ENCODE data around the gene CRABP2.

CRABP2 gene

GRCh38 chr1:156742801-156743200 lies 37.4 kb upstream of the CRABP2 start:
- no peak for DNase-seq (ENCODE audit: low read depth, low spot score)
- peak overlapping the region; percentile 76 for H3K27ac ChIP-seq

- H3K27ac ChIP-seq: peak overlapping the region; percentile 76
Measured at GRCh38 chr1:156742017-156742416, 36.6 kb upstream of the CRABP2 start.

GRCh38 chr1:156741481-156741983 lies 36.1 kb upstream of the CRABP2 start:
- no peak for DNase-seq (ENCODE audit: low read depth, low spot score)
- H3K27ac ChIP-seq: peak overlapping the region; percentile 76

More at GRCh38 chr1:156742017-156742416, 36.6 kb upstream of the CRABP2 start:
- no peak for DNase-seq (ENCODE audit: low read depth, low spot score)

GRCh38 chr1:156740741-156741480 lies 35.5 kb upstream of the CRABP2 start, which contains the start of gene MRPL24:
MRPL24 (minus strand) TSS chr1:156741088; CDS start chr1:156738704, 2,384 bp downstream.
- H3K27ac ChIP-seq: peak within 1 kb of the TSS; percentile 76
- peak; percentile 97 for DNase-seq (ENCODE audit: low read depth, low spot score)

GRCh38 chr1:156740237-156740740 lies 34.9 kb upstream of the CRABP2 start:
- no peak for DNase-seq (ENCODE audit: low read depth, low spot score)
- H3K27ac ChIP-seq: peak overlapping the region; percentile 76

DNA sequence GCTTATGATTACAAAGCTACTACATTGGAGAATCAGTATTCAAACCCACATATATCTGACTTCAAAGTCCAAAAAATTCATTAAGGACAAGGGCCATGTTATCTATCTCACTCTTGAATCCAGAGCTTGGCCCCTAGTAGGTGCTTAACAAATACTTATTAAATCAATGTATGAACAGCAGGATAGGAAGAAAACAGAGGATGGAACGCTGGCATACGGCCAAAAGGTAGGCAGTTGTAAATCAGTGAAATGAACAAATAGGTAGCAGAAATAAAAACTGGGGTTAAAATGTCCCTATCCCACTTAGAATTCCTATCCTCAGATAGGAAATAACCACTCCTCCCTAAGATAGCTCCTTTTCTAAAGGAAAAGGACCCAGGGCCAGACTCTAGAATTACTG lies 33.5 kb upstream of the CRABP2 start:
- H3K27ac ChIP-seq: no peak overlapping the region
- no peak for DNase-seq (ENCODE audit: low read depth, low spot score)

DNA sequence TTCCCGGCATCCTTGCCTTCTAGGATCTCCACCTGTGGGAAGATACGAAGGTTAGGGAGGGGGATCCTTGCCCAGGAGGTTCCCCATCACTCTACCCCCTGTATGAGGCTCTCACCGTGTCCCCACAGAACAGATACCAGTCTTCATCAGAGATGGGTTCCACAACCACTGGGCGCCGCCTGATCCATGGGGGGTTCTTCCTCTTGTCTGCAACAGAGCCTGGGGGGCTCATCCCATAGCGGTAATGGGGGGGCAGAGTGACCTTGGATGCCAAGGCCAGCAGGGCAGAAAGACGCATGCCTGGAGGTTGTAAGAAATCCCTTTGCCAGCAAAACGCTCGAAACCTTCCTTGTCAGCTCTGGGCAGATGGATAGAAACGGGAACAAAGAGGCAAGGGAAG lies 33.0 kb upstream of the CRABP2 start:
- H3K27ac ChIP-seq: no peak overlapping the region
- no peak for DNase-seq (ENCODE audit: low read depth, low spot score)

DNA sequence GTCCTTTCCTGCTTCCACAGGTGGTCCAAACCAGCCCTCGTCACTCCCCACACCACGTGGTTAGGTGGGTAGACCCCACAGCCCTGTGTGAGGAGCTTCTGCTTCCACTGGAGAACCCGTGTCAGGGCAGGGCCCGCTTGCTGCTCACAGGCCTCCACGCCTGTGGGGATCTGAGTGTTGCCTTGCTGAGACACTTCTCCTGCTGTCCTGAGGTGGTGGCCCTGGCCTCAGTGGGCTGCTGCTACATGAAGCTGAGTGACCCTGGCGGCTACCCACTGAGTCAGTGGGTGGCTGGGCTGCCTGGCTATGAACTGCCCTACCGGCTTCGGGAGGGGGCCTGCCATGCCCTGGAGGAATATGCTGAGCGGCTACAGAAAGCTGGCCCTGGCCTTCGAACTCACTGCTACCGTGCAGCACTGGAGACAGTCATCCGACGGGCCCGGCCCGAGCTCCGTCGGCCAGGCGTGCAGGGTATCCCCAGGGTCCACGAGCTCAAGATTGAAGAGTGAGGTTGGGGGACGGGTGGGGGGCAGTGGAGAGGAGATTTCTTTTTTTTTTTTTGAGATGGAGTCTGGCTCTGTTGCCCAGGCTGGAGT lies 28.7 kb upstream of the CRABP2 start:
- no peak for DNase-seq (ENCODE audit: low read depth, low spot score)
- no peak overlapping the region for H3K27ac ChIP-seq

DNA sequence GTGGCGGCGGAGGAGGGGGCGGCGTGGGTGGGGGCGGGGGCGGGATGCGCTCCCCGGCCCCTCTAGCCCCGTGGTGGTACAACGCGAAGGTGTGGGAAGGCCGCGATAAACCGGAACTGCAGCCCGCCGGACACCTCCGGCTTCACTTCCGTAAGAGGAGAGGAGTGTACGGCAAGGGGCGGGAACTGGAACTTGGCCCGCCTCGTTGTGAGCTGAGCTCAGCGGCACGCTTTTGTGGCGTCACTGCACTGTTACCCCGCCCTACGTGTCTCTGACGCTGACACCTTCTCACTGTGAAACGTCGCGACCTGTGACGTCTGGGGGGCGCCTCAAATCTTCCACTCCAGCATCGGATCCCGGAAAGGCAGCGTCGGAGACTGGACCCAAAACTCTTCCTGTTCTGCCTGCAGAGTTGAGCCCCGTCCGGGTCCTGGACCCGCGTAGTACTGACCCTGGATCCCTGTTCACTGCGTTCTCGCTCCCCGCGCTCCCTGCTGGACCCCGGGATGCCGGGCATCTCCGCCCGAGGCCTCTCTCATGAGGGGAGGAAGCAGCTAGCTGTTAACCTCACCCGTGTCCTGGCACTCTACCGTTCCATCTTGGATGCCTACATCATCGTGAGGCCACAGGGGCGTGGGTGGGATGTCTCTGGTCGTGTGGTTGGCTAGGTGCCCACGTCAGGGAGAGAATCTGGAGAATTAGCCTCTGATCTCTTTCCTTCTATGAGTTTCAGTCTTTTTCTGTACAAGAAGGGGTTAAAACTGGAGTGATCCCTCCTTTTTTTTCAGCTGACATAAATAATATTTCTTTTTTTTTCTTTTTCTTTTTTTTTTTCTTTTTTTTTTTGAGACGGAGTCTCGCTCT lies 23.4 kb upstream of the CRABP2 start, which contains the start of gene ISG20L2:
ISG20L2 (minus strand) TSS at position 168 of the 864 bp plus-strand sequence. CDS start 1,114 bp downstream, outside the sequence.
- peak; percentile 92 for DNase-seq (ENCODE audit: low read depth, low spot score)
- H3K27ac ChIP-seq: peak within 1 kb of the TSS; percentile 85

- peak; percentile 33 for DNase-seq (ENCODE audit: low read depth, low spot score)
- peak within 1 kb of the TSS; percentile 85 for H3K27ac ChIP-seq
Measured at GRCh38 chr1:156727926-156728598, 22.7 kb upstream of the CRABP2 start, which contains the start of gene METTL25B. METTL25B (plus strand) TSS chr1:156728469; CDS start chr1:156729105, 636 bp downstream.

DNA sequence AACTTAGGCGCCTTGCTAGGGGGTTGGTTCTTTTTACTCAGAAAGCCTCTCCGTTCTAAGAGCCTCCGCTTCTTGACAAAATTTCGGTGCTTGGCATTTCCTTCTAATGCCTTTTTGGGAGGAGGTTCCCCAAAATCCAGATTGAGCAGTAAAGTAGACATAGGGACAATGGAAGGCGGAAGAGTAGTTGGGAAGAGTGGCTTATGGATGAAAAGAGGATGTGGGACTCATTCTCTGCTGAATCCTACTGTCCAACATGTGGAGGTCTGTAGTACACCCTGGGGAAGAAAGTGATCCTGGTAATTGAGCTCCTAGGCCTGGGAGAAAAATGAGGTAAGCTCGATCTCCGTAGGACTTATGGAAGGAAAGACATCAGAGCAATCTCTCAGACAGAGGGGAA lies 22.1 kb upstream of the CRABP2 start:
- no peak for DNase-seq (ENCODE audit: low read depth, low spot score)

GRCh38 chr1:156726549-156727226 lies 21.3 kb upstream of the CRABP2 start:
- peak overlapping the region; percentile 85 for H3K27ac ChIP-seq
- no peak for DNase-seq (ENCODE audit: low read depth, low spot score)

More for the DNA sequence above, 22.1 kb upstream of the CRABP2 start:
- peak overlapping the region; percentile 85 for H3K27ac ChIP-seq

DNA sequence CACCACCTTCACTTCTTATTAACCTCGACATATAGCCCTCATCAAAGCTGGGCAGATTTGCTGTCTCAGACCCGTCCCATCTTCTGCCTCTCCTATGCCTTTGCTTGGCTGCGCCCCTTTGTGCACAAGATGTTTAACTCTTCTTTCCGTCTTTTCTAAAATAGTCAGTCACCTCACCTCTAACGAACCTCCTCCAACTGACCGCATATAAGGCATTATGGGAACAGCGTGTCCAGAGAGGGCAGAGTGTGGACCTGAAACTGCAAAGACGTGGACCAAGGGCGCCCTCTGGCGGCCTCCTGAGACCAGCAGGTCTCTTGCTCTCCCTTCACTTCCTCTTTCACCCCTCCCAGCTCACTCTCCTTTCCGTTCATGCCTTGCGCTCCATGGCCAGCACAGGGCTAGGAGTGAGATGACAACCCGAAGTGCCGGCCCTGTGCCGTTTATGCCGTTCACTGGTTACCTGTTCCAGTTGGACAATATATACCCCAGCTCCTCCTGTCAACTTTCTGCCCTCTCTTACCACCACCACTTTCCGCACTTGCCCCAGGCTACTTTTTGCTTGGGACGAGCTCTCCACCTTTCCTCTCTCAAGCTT lies 20.4 kb upstream of the CRABP2 start:
- no peak for DNase-seq (ENCODE audit: low read depth, low spot score)
- peak overlapping the region; percentile 85 for H3K27ac ChIP-seq

DNA sequence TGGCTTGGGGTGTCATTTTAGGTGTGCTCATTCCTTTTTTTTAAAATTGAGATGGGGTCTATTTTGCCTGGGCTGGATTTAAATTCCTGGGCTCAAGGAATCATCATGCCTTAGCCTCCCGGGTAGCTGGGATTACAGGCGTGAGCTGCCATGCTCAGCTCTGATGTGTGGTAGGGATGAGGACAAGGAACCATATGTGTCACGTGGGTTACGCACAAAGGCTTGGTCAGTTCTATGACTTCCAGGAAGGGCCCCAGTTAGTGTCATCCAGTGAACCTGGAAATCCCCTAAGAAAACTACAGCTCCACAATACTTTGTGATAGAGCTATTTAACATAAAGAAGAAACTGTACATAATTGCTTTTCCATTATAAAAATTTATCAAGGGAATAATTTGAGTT lies 16.2 kb upstream of the CRABP2 start:
- no peak for DNase-seq (ENCODE audit: low read depth, low spot score)

GRCh38 chr1:156721131-156721530 lies 15.7 kb upstream of the CRABP2 start:
- H3K27ac ChIP-seq: no peak overlapping the region
- DNase-seq (ENCODE audit: low read depth, low spot score): no peak

More for the DNA sequence above, 16.2 kb upstream of the CRABP2 start:
- no peak overlapping the region for H3K27ac ChIP-seq

GRCh38 chr1:156717351-156717750 lies 12.0 kb upstream of the CRABP2 start:
- H3K27ac ChIP-seq: no peak overlapping the region
- no peak for DNase-seq (ENCODE audit: low read depth, low spot score)

DNA sequence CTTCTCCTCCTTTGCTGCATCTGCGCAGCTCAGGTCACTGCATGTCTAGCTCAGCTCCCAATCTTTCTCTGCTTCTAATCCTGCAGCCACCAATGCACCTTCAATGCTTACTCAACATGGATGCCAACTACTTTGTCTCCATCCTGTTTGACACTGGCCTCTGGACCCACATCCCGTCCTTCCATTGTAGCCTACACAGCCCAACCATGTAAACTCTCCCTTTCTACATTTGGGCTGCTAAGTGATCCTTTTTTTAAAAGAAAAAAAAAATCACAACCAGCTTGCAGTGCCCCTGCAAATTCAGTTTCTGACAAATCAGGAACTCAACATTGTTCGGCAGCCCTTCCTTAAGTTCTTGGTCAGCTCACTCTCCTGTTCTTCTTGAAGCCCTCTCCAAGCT lies 9.4 kb upstream of the CRABP2 start:
- H3K27ac ChIP-seq: no peak overlapping the region
- no peak for DNase-seq (ENCODE audit: low read depth, low spot score)

- no peak overlapping the region for H3K27ac ChIP-seq
- DNase-seq (ENCODE audit: low read depth, low spot score): no peak
Measured at GRCh38 chr1:156712626-156713025, 7.2 kb upstream of the CRABP2 start.
